ENCODE results near the gene ANKRD28.

- TF ChIP-seq, protein P1, sequence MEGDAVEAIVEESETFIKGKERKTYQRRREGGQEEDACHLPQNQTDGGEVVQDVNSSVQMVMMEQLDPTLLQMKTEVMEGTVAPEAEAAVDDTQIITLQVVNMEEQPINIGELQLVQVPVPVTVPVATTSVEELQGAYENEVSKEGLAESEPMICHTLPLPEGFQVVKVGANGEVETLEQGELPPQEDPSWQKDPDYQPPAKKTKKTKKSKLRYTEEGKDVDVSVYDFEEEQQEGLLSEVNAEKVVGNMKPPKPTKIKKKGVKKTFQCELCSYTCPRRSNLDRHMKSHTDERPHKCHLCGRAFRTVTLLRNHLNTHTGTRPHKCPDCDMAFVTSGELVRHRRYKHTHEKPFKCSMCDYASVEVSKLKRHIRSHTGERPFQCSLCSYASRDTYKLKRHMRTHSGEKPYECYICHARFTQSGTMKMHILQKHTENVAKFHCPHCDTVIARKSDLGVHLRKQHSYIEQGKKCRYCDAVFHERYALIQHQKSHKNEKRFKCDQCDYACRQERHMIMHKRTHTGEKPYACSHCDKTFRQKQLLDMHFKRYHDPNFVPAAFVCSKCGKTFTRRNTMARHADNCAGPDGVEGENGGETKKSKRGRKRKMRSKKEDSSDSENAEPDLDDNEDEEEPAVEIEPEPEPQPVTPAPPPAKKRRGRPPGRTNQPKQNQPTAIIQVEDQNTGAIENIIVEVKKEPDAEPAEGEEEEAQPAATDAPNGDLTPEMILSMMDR (conservative IDR thresholded peaks at IDR 0.05) = no peak
- no peak for TF ChIP-seq EZH2 (IDR thresholded peaks at IDR 0.05; ENCODE audit: low read depth)
Observed at GRCh38 chr3:15659254-15659975, 138.4 kb downstream of the ANKRD28 start.
